Breast epithelium (tissue), 3 donors: ENCODE results near the gene HMGB1.

Experiments
- CTCF ChIP-seq, 3 donors: fragments of 450-650 bp; IDR thresholded peaks; one replicate each; pipeline ENCODE4 v1.5.1; 2016 to 2017; ENCODE audit warnings: antibody characterized with exemption in 3 of 3, mild to moderate bottlenecking in 3 of 3, moderate library complexity in 3 of 3
- POLR2AphosphoS5 ChIP-seq, 3 donors: sonication (generic); formaldehyde crosslinking; IDR thresholded peaks; one replicate each; pipeline ENCODE4 v1.6.1; 2017; ENCODE audit warnings: antibody characterized with exemption in 3 of 3

DNA sequence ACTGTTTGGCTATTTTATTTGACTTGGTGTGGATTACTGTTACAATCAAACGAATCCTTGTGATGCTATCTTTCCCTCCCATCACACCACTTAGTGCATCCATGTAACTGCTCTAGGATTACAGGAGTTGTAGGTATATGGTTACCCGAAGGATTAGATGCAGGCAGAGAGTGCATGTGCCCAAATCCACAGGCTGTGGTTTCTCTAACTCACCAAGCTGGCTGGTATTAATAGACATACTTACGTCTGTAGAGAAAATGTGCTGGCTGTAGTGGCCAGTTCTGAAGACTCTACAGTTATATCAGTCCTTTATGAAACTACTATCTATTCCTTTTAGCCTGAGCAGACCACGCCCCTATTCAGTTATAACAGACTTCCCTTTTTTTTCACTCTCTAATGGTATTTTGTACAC, 1.1 kb upstream of the HMGB1 start:
- TF ChIP-seq POLR2AphosphoS5 (IDR thresholded peaks at IDR 0.05) = no peak
- no peak for TF ChIP-seq CTCF (IDR thresholded peaks at IDR 0.05)
